DMS53 (cell line): ENCODE measurements around the gene MID2.
"Not testable (repeated sequence)": the region's sequence is repeated elsewhere in the genome, so short reads cannot be mapped to it uniquely, and the experiment has no call there.

Experiments used
- DNase-seq: peaks from one replicate; lab custom pipeline; 2025; lab: John Stamatoyannopoulos, UW

MID2 gene, protein sequence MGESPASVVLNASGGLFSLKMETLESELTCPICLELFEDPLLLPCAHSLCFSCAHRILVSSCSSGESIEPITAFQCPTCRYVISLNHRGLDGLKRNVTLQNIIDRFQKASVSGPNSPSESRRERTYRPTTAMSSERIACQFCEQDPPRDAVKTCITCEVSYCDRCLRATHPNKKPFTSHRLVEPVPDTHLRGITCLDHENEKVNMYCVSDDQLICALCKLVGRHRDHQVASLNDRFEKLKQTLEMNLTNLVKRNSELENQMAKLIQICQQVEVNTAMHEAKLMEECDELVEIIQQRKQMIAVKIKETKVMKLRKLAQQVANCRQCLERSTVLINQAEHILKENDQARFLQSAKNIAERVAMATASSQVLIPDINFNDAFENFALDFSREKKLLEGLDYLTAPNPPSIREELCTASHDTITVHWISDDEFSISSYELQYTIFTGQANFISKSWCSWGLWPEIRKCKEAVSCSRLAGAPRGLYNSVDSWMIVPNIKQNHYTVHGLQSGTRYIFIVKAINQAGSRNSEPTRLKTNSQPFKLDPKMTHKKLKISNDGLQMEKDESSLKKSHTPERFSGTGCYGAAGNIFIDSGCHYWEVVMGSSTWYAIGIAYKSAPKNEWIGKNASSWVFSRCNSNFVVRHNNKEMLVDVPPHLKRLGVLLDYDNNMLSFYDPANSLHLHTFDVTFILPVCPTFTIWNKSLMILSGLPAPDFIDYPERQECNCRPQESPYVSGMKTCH

DNA sequence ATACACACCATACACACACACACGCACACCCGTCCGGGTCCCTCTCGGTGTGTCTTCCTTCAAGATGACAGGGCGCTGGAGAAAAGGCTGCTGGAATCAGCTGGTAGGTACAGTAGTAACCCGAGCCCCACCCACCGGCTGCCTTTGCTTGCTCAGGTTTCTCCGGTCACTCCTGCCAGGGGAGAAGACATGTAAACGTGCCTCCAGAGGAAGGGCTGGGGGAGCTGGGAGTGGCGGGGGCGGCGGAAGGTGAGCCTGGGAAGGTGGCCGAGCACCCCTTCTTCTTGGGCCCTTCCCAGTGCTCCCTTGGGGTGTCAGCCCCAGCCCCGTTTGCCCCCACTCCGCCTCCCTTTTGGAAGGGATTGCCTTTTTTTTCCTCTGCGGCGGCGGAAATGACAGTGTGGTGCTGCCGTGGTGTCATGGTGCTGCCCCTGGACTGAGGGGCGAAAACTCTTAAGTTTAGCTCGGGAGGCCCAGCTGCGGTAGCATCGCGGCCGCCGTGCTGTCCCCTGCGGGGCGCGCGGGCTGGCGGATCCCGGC lies at the start of gene MID2:
MID2 (plus strand) TSS at position 169 of the 540 bp plus-strand sequence. CDS start 561 bp downstream, outside the sequence.
- peak; percentile 72 for DNase-seq

DNA sequence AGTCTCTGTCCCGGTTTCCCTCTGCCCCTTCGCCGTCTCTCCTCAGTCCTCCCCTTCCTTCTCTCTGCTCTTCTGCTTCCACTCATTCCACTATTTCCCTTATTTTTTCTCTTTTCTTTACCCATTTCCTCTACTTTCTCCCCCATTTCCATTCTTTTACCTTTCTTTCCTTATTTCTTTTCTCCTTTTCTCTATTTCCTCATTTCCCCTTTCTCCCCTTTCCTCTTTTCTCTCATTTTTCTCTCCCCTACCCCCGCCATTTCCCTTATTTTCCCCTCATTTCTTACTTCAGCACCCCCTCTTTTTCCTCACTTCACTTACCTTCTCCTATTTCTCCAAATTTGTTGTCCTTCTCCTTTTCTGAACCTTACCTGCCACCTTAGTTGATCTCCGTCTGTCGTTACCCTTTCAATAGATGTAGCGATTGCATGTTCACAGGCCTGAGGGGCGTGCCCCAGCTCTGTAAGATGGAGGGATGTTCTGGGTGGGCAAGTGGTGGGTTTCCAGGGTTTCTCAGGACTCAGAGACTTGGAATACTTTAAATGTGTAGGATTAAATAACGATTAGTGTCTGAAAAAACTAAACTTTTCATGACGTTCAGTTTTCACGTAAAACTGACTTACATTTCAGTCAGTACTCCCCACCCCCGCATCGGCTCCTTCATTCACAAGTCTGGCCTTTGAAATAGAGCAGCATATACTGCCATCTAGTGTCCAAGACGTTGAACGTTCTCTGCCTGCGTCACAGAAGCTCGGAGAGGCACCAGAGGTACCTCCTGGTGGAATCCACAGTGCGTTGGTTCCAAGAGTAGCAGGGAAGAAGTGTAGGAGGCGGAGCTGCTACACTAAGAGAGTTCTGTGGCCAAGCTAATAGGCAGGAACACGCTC lies 48.8 kb upstream of the MID2 start:
- DNase-seq = peak; percentile 92

DNA sequence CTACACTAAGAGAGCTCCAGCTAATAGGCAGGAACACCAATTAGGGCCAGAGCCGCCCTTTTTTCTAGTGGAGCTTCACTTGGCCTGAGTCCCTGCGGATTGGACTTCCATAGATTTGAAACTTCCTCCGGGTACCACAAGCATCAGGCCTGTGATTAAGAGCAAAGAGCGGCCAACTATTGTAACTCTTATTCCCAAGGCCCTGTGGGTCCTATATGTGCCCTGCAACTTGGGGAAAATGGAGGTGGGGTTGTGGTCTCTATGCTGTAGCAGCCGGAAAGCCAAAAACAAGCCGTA lies 48.2 kb upstream of the MID2 start, which contains the start of gene NCBP2L:
NCBP2L (plus strand) TSS at position 198 of the 297 bp plus-strand sequence. CDS start 16,488 bp downstream, outside the sequence.
- no peak for DNase-seq

DNA sequence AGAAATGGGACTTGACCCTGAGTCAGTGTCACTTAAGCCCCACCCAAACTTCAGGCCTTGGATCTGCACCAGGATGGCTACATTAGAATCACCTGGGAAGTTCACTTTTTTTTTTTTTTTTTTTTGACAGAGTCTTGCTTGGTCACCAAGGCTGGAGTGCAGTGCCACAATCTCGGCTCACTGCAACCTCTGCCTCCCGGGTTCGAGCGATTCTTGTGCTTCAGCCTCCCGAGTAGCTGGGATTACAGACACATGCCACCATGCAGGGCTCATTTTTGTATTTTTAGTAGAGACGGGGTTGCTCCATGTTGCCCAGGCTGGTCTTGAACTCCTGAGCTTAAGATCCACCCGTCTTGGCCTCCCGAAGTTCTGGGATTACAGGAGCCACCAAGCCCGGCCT lies 45.1 kb upstream of the MID2 start:
- no peak for DNase-seq

DNA sequence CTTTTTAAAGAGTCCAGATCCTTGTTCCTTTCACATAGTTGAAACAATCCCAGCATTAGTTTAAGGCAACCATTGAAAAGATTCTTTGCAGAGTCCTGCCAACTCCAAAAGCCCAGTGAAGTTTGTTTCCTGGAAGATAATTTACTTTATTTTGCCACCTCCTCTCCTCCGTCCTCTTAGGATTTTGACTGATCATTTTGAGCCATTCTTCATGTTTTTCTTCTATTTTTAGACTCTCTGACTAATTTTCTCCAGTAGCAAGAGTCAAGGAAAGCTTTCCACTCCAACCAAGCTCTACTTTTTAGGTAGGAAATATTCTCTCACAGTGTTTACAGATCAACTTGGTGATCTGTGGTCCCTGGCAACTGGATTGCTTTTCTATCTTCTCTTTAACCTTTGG lies 37.8 kb upstream of the MID2 start:
- no peak for DNase-seq

DNA sequence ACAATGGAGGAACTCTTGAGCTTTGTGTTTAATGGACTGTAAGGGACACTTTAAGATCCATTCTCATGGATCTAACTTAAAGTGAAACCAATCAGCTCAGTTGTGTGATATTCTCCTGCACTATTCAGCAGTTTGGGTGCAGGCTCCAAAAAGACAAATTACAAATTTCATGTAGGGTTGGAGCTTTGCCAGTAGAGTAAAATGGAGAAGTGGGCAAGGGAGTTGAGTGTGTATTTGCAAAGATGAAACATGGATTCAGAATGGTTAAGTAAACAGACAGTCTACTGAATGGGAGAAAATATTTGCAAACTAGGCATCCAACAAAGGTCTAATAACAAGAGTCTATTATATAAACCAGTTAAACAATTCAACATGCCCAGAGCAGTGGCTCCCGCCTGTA lies 21.2 kb upstream of the MID2 start:
- DNase-seq = peak; percentile 6

DNA sequence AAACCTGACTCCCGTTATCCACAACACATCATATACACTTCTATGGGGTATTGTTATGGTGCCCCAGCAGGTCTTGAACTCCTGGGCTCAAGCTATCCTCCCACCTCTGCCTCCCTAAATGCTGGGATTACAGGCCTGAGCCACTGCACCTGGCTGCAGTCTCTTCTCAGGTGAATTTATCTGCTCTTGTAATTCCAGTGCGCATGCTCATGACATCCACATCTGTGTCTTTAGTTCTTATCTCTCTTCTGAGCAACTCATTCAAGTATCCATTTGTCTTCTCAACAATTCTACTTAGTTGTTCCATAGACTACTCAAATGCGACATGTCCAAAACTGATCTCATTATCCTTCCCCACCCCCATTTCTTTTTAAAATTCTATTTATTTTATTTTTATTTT lies 20.5 kb upstream of the MID2 start:
- DNase-seq = no peak

DNA sequence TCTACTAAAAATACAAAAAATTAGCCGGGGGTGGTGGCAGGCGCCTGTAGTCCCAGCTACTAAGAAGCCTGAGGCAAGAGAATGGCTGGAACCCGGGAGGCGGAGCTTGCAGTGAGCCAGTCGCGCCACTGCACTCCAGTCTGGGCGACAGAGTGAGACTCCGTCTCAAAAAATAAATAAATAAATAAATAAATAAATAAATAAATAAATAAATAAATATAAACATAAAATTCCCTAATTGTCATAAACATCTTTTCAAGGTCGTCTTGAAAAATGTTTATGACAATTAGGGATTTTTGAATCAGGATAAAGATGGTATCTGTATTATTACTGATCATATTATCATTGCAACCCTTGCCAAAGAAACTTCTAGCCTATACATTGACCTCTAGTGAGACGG lies 15.6 kb upstream of the MID2 start:
- not testable (repeated sequence) for DNase-seq

DNA sequence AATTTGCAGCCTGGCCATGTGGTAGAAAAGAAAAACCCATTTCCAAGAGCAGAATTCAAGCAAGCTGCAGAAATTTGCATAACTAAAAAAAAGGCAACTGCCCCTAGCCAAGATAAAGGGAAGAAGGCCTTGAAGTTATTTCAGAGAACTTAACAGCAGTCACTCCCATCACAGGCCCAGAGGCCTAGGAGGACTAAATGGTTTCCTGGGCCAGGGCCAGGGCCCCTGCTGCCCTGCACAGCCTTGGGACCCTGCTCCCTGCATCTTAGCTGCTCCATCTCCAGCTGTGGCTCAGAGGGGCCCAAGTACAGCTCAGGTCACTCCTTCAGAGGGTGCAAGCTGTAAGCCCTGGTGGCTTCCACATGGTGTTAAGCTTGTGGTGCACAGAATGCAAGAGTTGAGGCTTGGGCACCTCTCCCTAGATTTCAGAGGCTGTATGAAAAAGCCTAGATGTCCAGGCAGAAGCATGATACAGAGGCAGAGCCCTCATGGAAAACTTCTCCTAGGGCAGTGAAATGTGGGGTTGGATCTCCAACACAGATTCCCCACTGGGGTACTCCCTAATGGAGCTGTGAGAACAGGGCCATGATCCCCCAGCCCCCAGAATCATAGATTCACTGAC lies 6.7 kb upstream of the MID2 start:
- peak; percentile 13 for DNase-seq

DNA sequence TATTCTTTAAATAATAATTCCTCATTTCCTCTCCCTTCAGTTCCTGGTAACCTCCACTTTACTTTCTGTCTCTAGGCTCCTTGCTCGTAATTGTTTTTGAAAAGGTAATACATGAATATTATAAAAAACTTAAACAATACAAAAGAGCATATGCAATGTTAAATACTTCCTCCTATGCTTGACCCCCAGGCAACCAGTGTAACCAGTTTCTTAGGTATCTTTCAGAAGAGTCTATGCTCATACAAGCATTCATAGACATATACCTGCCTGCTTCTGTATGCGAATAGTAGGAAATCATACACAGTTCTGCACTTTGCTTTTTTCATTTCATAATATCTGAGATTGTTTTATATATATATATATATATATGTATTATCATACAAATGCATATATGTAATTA lies 2.6 kb upstream of the MID2 start:
- DNase-seq = peak; percentile 11

DNA sequence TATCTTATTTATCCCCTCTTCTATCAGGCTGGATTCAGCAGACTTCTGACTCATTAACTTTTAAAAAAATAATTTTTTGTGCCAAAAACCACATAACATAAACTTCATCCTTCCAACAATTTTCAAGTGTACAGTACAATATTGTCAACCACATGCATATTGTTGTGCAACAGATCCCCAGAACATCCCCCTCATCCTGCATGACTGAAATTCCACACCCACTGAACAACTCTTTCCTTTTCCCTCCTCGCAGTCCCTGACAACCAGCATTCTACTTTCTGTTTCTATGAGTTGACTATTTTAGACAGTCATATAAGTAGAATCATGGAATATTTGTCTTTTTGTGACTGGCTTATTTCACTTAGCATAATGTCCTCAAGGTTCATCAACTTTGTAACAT lies 2.2 kb upstream of the MID2 start:
- DNase-seq = no peak

DNA sequence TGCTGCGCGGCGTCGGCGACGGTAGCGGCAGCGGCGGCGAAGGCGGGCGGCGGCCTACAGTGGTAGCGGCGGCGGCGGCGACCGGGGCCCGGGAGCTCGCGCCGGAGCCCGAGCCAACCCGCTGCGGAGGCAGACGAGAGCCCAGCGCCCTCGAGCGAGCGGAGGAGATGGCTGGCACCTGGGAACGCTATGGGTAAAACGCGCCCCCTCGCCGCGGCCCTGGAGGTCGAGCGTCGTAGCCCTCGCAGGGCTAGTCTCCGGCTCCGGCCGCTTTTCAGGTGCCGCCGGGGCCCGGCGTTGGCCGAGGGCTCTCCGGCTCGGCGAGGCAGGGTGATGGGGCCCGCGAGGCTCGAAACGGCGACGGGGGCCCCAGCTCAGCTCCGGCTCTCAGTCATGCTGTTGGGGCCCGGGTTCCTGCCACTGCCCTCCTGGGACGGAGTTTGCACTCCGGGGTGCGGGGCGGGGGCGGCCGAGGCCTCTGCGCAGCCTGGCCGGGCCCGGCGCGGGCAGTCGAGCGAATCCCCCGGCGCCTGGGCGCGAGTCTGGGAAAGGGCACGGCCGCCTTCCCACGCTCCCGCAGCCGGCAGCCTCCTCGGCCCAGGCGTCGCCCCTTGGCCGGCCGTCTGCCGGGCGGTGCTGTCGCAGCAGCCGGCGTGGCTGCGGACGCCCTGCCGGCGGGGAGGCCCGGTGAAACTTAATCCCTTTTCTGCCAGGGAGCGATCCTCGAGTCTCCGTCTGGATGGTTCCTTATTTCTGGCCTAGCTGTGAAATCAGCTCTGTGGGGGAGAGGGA lies 768 bp downstream of the MID2 start:
- DNase-seq = peak; percentile 64

DNA sequence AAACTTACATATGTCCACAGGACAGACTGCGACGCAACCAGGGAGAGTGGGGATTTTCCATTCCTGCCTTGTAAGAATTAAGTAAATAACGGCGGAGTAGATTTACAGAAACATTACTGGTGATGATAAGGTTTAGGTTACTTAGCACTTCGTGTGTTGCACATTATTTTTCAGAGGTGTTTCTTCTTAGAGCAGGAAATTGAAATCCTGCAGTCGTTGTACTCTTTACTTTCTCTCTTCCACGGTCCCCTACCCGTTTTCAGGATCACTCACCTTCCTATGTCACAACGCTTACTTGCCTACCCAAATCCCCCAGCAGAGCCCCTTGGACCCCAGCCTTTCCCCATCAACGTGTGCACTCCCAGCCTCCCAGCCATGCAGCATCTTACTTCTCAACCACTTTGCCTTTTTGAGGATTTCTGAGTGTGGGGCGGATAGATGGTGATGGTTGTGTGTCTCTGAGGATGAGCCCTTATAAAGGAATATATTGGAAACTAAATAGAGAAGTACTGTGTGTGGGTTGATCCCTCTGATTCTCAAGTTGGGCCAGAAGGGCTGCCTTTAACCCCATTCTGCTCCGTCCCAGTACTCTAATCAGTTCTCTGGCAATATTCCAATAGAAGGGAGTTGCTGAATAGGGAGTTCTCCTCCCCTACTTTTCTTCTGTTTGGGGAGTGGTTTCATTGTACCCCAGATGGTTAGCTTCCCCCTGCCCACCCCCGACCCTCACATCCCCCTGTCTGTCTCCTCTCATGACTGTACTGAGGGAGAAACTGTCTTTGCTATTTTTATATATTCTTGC lies 1.6 kb downstream of the MID2 start:
- no peak for DNase-seq

DNA sequence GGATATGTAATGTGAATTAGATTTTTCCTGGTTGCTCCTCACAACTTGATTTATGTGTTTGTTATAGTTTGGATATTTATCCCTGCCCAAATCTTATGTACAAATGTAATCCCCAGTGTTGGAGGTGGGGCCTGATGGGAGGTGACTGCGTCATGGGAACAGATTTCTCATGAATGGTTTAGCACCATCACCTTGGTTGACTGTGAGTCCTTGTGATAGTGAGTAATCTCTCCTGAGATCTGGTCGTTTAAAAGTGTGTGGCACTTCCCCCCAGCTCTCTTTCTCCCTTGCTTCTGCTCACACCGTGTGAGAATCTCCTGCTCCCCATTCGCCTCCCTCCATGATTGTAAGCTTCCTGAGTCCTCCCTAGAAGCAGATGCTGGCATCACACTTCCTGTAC lies 2.2 kb downstream of the MID2 start:
- no peak for DNase-seq

DNA sequence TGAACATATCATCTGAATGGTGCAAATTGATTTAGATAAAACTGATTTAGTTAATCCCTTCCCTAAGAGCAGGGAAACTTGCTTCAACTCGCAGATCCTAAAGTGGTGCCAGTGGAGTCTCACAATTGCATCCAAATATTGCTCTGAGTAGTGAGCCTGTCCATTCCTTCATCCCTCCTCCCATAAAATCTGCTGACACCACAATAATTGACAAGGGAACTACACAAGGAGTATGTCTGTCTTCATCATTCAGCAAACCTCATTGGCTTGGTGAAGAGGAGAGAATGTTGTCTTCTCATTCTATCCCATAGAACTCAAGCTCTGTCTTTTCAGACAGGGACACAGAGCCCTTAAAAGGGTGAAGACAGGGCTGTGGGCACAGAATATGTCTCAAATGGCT lies 4.2 kb downstream of the MID2 start:
- no peak for DNase-seq

DNA sequence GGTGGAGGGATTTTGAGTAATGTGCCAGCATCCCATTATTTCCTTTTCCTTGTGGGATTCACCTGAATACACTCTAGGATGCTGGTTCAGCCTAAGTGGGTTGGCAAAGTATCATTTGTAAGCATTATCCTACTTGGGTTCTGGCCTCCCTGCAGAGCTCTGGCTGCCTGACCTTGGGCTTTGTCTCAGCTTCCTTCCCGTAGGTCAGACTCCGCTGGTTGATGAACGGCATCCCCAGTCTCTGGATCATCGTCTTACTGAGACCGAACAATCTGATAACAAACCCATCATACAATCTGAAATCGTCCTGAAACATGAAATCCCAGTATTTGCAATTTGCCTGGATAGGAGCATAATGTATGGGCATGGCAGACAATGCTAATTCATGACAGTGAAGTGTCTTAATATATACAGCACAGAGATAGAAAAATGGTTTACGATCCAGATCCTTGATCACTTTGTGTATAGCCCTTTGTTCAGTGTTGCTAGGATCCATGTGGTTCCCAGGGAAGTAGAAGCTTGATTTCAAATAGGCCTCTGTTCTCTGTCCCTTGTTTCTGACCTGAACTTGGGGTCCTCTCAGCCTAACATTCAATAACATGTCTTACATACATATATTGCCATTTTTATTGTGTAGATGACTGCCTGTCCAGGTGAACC lies 5.5 kb downstream of the MID2 start:
- DNase-seq = no peak

DNA sequence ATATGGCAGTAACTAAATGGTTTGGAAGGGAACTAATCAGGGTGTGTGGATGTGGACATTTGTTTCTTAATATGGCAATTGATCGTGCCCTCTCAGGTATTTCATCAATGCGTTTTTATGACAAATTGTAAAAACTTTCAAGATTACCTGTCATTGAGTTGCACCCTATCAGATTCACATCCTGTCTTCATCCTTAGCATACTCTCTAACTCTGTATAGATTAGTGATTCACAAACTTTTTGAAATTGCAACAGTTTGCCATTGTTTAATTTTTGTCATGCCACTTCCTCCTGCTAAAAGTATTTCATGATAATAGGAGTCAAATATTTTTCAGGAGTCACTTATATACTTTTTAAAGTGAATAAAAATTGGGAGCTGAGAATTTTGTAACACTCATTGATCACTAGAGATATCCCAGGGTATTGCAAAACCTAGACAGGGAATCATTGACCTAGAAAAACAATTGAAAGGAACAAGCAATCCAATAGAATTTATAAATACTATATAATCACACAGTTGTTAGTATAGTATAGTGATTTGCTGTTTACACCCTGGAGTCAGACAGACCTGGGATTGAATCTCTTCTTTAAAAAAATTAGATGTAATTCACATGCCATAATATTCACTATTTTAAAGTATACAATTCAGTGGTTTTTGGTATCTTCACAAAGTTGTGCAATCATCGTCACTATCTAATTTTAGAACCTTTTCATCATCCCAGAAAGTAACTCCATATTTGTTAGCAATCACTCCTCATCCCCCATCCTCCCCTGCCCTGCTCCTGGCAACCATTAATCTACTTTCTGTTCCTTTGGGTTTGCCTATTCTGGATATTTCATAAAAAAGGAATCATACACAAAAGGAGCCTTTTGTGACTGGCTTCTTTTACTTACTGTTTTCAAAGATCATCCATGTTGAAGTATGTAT lies 8.9 kb downstream of the MID2 start:
- DNase-seq = no peak

DNA sequence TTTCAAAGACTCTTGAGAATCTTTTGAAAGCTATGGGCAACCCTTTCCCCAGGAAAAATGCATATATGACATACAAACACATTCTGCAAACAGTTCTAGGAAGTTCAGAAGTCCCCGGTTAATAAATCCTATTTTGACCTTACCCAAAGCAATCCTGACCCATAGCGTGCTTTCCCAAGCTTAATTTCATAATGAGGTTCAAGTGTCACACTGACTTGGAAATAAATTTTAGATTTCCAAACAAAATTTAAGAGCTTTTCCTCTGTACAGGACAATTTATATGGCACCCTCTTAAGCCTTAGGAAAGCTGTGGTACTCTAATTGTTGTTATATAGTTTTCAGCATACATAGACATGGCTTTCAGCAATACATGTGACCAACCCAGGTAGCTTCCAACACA lies 11.3 kb downstream of the MID2 start:
- DNase-seq = no peak
